Suppressor macrophage treated with lipopolysaccharide for 4 hours (primary cell): ENCODE data around the gene RASGEF1B.
A peak's percentile ranks its signal among the peaks of the same experiment; 100 is the strongest.
"Not testable (repeated sequence)": the region's sequence is repeated elsewhere in the genome, so short reads cannot be mapped to it uniquely, and the experiment has no call there.

Experiments used
- DNase-seq: peaks from one replicate; pipeline ENCODE4 v3.0.0-alpha.2; 2020

RASGEF1B gene

DNA sequence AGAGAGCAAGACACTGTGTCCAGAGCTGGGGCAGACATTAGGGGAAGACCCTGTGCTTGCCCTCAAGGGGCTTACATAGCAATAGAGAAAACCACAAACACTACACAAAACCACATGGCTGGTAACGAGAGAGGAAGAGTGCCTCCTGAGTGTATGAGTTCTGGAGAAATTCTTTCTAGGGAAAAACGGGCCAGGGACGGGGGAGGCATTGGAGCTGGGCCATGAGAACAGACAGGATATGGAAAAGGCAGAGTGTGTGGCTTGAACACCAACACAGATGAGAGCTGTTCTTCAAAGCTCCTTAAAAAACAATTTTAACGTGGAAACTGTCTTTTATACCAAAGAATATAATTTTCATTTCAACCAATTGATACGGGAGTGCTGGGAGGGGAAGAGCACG is 42.7 kb downstream of the RASGEF1B start:
- no peak for DNase-seq

DNA sequence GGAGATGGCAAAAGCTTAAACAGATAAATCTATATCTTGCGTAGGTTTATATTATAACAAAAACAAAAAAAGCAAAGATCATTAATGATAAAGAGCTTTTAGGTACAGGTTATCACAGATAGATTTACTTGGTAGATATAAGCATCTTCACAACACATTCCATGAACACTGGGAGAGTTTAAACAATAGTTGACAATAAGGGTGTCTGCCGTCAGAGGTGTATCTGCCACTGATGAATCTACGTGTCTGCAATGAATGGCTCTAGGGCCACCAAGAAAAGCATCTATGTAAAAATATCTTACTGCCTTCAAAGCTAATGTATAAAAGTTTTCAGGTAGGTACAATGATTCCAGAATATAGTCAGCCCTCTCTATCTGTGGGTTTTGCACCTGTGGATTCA is 43.7 kb downstream of the RASGEF1B start:
- no peak for DNase-seq

DNA sequence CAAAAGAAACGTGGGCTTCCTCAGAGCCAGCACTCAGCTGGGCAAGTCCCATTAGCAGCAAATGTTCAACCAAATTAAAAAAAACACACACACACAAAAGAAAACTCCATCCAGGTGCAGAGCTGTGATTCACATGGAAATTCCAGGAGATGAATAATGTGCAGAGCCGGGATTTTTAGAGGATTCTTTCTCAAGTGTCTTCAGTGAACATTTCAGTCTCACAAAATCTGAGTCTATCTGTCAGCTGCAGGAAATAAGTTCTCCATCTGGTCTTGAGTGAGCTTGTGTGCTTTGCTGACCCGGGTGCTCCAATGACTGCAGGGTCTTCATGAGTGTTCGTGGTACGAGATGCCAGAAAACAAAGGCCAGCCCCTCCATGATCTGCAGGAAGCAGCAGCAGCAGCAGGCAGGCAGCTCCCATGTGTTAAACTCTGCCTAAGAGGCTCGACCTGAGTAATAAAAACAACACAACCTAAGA is 44.3 kb downstream of the RASGEF1B start:
- DNase-seq = no peak

DNA sequence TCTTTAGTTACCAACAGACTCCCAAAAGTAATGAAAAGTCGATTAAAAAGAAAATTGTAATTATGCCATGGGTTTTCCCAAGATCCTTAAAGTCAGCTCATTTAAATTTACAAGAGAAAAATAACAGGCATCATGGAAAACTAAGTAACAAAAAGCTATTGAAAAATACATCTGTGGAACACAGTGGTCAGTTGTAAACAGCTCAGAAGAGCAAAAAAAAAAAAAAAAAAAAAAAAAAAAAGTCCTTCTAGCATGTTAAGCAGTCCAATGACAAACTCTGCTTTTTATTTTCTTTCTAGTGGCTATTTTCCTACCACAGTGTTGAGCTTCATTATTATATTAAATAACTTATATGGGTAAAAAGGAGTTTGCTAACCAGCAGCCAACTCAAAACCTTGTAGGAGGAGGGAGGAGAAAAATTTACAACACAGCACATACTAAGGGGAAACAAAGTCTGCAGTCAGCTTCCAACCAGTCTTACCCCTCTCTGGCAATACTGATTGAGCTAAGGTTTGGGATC is 44.9 kb downstream of the RASGEF1B start:
- no peak for DNase-seq

DNA sequence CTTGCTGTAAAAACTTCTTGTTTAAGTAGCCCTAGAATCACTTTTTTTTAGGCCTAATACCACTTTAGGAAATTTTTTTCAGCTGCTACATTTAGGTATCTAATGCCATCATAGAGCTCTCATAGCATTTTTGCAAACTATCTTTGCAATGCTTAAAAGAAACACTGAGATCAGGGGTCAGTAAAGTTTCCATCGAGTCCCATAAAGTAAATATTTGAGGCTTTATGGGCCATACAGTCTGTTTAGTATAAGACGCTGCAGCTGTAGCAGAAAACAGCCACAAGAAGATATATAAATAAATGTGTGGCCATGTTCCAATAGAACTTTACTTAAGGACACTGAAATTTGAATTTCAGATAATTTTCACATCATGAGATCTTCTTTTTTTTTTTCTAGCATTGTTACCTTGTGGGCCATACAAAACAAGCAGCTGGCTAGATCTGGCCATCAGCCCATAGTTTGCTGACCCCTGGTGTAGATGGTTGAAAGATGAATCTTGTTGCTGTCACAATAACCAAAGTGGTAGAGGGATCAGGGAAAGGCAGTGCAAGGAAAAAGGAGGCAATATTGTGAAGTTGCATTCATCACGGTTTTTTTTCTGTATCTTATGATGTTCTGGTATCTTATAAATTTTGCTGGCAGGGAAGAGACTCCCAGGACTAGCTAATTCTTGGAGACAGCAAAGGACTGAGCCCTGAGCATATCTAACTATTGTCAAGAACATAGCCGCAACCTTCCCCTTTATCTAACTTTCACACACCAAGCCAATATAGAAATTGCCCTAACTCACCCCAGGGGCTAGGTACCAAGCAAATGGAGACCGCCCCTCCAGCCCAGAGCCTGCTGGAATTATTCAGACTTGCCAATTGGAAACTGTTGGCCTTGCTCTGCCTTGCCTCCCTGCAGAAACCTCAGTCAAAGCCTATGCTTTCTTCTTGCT is 46.6 kb downstream of the RASGEF1B start:
- DNase-seq = no peak

DNA sequence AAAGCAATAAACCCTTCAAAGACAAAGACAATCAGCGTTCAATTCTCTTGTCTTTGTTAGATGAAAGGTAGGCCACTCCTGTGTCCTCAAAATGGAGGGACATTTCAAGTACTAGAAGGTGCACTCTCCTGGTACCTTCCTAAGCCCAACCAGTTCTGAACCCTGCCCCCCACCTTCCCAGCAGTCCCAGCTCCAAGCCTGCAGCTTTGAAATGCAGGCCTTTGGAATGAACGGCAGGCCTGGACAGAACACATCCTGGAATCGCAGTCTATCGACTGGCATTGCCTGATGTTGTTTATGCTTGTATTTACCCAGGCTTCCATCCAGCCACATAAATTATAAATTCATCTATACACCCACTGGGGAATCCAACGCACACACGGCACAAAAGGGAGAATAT is 47.4 kb downstream of the RASGEF1B start:
- no peak for DNase-seq

DNA sequence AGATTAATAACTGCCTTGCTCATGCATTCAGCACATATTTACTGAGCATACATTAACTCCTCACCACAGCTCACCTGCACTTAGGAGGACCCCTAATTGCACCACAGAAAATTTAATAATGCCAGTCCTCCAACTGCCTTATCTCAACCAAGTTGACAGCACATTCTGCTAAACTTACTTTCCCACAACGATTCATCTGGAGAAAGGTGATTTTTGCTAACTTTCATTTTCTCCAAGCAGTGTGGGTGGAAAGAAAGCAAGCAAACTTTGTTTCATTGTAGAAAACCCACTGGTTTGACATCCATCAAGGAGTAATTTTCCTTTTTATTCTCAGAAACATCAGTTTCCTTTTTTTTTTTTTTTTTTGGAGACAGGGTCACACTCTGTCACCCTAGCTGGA is 49.1 kb downstream of the RASGEF1B start:
- peak; percentile 32 for DNase-seq

DNA sequence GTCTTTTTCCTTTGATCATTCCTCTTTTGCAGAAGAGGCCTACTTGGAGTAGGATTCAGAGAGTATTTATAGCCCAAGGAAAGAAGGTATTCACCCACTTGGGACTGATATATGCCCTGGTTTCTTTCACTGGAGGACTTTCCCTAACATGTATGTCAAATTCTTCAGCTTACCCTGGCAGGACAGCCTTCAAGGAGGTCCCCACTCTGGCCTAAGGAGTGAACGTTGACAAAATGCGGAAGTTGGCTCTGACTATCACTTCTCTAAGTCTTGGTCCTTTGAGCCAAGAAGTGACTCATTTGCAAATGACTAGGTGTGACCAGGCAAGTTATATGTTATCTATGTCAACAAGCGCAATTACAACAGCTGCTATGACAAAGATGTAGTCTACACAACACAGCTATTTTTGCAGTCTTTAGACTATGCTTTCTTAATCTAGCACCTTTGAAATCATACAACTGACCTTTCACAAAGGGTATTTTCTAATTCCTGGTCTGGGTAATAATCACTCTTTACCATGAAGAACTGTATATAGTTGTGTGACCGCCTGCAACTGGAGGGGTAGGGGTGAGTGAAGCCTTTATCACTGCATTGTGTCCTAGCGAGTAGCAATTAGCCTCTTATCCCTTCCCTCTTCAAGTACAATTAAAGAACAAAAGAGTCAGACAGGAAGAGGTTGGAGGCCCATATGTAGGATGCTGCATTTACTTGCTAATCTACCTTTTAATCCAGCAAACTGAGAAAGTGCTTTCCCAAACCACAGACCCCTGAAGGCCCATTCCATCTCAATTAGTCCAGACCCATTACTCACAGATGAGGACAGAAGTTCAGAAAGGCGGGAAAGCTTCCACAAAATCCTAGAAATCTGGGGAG is 50.1 kb downstream of the RASGEF1B start:
- peak; percentile 94 for DNase-seq

DNA sequence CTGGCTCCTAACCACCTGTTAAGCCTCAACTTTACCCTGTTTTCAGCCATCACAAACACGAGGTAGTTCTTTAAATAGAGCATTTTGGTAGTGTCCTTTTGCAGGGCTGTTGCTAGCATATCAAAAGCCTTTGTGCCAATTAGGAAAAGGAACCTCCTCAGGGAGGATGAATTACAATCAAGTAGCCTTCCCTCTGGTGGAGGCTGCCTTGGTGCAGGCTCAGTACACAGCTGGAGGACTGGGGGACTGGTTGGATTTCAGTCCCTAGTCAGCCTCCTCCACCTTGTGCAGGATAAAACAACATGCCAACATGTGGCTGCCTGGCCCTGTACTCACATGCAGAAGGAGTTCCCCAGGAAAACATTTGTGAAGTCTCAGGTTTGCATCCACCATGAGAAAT is 53.1 kb downstream of the RASGEF1B start:
- no peak for DNase-seq

DNA sequence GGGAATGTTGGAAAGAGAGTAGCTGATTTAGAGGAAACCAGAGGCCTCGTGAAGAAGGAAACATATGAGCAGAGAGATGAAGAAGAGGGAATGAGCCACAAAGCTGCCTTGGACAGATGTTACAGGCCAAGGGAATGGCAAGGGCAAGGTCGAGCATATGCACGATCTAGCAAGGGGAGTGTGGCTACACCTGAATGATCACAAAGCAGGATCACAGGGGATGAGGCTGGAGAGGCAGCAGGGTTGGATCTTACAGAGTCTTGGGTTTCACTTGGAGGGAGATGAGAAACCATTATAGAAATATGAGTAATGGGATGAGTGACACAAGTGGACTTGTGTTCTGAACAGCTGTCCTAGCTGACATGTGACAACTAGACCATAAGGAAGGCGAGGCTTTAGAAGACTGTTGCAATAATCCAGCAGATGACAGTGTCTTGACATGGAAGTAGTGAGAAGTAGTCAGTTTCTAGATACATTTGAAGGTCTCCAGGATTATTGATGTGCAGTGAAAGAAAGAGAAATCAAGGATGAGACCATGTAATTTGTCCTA is 58.7 kb downstream of the RASGEF1B start:
- peak; percentile 83 for DNase-seq

DNA sequence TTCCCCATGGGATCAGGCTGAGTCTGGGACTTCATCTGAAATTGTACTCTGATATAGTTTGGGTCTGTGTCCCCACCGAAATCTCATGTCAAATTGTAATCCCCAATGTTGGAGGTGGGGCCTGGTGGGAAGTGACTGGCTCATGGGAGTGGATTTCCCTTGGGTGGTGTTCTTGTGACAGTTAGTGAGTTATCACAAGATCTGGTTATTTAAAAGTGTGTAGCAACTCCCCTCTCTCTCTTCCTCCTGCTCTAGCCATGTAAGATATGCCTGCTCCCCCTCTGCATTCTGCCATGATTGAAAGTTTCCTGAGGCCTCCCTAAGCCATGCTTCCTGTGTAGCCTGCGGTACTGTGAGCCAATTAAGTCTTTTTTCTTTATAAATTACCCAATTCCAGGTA is 61.0 kb downstream of the RASGEF1B start:
- DNase-seq = peak; percentile 63

DNA sequence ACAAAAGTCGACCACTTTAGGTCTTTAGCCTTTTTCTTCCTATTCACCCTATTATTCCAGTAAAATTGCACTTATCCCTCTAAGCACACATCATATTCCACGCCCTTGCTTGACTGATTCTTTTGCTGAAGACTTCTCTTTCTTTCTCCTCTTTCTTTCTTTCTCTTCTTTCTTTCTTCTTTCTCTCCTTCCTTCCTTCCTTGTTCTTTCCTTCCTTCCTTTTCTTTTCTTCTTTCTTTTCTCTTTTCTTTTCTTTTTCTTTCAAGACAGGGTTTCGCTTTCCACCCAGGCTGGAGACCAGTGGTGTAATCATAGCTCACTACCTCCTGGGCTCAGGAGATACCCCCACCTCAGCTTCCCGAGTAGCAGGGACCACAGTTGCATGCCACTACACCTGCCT is 61.9 kb downstream of the RASGEF1B start:
- DNase-seq = no peak

DNA sequence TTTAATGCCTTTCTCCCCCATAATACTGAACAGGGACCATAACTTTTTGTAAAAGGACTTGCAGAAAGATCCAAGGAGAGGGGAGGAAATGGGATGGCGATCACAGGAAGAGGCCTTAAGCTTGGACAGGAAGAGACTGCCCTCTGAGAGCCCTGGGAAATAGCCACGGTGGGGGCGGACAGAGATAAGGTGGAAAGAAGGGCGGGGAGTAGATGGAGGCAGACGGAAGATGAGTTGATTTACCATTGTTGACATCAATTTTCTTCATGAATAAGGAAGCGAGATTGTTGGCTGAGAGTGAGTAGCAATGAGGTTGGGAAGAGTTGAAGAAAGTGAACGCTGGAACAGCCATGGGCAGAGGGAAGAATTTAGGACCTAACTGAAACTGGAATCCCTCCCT is 63.4 kb downstream of the RASGEF1B start:
- no peak for DNase-seq

DNA sequence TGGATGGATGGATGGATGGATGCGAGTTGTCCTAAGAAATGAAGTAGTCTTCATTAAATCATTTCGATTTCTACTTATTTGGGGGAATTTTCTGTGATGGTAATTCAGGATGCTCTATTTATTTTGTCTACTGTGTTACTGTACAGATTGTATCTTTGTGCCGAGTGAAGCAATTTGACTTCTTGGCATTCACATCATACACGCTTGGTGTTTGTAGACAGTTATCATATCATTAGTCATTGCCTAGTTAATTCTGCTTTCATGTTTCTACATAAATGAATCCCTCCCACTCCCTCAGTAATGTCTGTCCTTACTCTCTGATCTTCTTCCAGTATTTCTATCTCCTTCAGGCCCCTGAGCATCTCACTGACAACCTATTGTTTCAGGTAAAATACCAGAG is 64.0 kb downstream of the RASGEF1B start:
- peak; percentile 40 for DNase-seq

DNA sequence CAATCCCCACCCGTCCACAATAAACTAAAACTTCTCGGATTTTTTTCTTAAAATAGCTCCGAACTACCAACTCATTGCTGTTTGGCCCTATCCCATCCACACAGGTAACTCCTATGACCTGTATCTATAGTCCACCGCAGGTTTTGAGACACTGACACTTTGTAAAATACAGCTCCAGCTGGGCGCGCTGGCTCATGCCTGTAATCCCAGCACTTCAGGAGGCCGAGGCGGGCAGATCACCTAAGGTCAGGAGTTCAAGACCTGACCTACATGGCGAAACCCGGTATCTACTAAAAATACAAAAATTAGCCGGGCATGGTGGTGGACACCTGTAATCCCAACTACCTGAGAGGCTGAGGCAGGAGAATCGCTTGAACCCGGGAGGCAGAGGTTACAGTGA is 65.2 kb downstream of the RASGEF1B start:
- DNase-seq = not testable (repeated sequence)

DNA sequence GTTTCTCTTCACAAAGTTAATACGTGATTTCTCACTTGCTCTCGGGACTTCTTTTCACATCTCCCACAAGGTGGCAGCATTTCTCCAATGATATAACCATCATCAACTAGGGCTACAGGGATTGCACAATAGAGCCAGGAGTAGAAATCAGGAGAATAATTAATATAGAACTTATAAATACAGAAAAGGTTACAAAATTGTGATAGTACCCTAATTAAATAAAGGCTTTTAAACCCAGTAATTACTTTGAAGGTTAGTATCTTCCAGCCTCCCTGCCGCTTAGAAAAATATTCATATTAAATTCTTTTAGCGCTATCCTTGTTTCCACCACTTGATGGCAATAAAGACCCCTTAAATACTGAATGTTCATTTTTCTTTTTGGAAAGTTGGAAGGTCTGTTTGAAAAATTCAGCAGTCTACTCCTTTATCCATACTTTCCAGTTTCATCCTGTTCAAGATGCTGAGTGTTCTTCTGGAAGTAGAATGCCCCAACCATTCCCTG is 65.8 kb downstream of the RASGEF1B start:
- peak; percentile 92 for DNase-seq

DNA sequence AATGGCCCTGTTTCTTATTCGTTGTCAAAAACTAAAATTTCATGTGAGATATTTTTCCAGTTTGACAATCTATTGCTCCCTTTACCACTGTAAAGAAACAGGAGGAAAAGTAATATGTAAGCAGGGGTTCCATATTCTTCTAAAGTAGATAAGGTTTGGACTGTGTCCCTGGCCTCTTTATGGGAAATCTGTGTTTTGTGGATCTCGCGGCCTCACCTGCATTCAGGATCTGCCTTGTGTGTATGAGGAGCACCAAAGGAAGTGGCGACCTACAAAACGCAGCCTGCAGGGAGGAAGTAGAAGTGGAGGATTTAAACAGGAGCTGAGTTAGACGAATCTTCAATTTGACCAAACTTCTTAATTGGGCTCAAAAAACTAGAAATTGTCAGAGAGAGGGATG is 67.0 kb downstream of the RASGEF1B start:
- no peak for DNase-seq

DNA sequence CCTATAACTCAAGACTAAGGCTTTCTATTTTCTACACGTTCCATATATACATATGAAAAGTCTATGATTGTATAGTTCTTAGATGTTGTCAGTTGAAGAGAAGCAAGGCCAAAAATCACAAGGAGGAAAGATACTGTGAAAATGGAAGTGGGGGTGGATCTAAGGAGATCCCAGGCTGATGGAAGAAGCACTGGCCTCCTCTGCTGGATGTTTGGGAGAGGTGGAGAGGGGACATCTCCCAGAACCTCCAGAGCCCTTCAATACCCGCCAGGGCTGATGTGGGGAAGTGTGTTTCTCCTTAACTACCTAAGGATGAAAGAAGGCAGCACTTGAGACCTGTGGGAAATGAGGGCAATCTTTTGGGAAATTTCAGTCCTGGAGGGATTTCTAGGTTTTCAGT is 67.4 kb downstream of the RASGEF1B start:
- DNase-seq = no peak

DNA sequence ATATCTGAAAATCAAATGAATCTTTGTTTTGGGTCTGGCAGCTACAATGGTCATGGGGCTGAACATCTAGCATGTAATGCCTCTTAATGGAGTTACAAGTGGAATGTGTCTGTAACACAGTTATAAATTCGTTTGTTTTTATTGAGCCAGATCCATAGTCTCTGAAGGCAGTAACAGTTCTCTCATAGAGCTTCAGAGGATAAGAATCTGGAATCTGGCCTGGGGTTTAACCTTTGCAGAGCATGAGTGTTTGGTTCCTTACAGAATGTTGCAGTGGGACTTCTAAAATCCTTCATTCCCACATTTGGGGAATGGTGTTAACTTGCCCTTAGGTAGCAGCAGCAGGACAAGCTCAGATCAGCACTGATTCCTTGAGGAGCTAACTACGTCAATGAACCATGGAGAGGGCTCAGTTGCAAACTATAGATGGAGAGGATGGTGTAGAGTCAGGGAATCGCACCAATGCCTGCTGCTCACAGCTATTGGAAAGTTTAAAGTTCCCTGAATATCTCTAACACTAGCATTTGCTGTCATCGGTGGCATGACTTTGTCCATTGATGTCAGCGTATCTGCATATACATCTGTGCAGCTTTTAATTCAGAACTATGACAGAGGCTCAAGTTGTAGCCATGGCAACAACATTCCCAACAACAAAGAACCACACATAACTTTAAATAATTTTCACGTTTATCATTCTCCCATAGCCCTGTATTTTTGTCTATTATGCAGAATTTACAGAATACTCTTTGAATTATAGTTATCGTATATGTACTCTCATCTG is 72.2 kb downstream of the RASGEF1B start:
- no peak for DNase-seq

DNA sequence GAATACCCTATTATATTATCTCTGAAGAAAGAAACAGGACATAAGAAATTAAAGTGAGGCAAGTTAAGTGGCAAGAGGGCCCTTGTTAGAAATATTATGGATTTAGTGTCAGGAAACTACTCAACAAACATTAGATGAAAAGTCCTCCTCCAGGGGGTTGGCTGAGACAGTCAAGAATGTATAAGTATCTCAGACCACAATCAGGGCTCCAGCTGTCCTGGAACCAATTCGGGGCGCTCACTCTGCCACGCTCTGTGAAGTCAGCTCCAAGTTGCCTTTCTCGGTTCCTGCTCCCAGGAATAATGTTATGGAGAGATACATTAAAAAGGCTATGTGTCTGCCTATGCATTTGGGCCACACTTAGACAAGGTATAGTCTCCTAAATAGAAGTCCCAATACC is 73.3 kb downstream of the RASGEF1B start:
- no peak for DNase-seq

DNA sequence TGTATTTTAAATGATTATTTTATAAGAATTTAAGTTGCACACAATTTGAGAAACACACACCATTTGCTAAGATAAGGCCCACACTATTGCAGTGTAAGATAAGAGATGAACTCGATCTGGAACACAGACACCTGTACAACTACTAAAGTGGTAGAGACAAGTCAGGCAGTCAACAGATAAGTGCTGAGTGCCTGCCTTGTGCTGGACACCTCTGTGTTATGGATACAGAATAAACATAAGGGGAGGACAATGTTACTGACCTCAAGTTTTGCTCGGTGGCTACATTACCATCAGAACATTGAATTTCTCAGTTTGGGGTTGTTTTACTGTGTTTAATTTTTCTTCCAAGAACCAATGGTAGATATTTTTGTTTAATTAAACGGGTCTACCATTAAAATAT is 74.1 kb downstream of the RASGEF1B start:
- no peak for DNase-seq

DNA sequence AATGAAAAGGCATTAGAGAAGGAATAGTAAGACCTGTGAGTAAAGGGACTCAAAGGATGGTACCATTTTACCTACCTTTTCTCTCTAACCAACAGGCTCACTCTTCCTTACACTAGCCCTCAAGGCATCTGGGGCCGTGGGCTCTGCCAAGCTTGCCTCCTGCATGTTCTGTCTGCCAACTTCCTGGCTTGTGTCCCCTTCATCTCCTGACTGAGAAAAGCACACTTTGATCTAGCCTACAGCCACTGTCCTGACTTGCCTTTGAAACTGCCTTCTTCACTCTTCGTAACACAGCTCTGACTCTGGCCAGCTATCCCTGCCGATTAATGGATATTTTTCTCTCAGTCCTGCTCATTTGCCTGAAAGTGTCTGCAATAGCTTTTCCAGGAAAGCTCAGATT is 76.5 kb downstream of the RASGEF1B start:
- no peak for DNase-seq
